ENCODE data around the gene NHSL2.

Gene NHSL2

DNA sequence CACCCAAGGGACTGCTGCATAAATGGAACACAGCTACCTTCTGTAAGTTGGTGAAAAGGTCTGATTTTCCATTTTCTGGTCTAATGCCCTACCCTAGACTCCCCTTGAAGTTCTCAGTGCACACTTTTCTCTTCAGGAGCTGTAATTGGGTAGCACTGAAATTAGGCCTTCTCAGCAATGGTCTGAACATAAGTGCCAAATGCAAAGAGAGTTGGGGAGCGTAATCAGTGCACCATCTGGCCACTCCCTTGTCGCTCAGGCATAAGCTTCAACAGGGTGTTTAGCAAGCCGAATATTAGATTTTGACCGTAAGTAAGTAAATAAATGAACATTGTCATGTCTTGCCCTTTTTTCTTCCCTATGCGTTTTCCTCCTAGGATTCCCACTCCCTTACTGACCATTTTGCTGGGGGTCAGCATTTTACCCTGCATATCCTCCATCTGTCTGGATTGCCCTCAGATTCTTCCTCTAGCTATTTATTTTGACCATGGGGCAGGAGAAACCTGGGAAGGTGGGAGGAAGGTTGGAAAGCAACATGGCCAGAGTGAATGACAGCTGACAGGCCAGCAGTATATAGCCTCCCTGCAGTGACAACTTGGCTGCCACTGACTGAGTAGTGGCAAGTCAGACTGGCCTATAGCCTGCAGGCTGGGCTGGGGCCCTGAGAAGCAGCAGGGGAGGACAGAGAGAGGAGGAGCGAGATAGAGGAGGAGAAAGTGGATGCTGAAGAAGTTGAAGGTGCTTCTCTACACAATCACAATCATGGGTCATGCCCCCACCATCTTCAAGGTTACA is 2.7 kb downstream of the NHSL2 start:
- TF ChIP-seq GATA3 (IDR thresholded peaks at IDR 0.05; ENCODE audit: low read depth, low read length) (no peak), GATA2 (IDR thresholded peaks at IDR 0.05; ENCODE audit: low read depth, low read length) (no peak)

DNA sequence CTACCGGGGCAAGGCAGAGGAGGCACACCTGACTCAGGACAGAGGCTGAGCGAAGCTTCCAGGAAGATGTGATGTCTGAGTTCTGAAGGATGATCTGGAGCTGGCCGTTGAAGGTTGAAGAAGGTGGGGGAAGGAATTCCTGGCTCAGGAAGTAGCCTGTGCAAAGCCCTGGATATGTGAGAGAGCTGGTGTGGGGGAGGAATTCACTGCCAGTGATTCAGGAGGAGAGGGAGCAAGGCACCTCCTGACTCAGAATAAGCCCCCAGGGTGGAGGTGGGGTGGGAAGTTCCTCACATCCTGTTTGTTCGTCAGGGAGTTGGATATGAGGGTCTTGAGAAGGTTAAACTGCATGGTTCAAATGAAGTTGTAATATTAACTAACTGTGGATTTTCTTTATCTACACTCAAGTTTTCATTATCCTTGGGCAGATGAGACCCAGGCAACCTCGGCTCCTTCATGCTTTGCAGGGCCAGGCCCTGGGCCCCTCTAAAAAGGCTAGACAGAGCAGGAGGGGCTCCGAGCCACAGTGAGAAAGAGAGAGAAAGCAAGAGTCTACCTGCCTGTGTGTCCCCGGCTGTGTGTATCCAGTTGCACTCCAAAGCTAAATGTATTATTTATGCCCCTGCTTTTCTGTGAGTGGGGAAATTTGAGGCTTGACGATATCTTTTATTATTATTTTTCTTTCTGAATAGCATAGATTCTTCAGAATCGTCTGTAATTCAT is 7.1 kb downstream of the NHSL2 start:
- no peak for TF ChIP-seq GATA2 (IDR thresholded peaks at IDR 0.05; ENCODE audit: low read depth, low read length)
- TF ChIP-seq GATA3 (IDR thresholded peaks at IDR 0.05; ENCODE audit: low read depth, low read length), result no peak

DNA sequence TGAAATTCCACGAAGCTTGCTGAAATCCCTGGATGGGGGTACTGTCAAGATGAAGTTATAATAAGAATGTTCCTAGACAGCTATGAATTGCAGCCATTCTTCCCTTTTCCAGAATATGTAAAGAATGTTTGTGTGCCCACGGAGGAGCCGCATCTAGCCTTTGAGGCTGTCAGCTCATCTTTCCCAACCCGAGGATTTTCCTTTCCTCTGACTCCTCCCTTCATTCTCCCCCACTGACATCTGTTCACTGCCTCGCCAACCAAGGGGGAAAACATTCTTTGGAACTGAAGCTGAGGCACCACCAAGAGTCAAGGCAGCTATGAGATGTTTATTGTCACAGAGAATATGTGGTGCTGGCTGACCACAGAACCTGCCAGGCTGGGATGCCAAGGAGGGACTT is 8.8 kb downstream of the NHSL2 start:
- no peak for TF ChIP-seq GATA3 (IDR thresholded peaks at IDR 0.05; ENCODE audit: low read depth, low read length)
- no peak for TF ChIP-seq GATA2 (IDR thresholded peaks at IDR 0.05; ENCODE audit: low read depth, low read length)

DNA sequence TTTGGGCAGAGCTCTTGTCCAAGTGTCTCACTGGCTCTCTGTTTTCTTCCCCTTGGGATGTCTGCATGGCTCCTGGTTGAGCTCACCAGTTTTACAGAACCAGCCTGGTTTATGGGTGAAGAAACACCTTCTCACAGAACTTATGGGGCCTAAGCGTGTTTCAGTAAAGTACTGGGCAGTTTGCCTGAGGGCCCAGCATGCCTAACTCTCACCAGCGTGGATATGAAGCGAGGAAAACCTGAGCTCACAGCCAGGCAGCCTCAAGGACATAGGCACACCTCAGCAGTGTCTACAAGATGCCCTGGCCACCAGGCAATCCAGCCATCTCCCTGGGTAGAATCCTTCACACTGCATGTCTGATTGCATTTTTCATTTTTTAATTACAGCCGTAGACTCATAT is 9.2 kb downstream of the NHSL2 start:
- no peak for TF ChIP-seq GATA3 (IDR thresholded peaks at IDR 0.05; ENCODE audit: low read depth, low read length)
- no peak for TF ChIP-seq GATA2 (IDR thresholded peaks at IDR 0.05; ENCODE audit: low read depth, low read length)

DNA sequence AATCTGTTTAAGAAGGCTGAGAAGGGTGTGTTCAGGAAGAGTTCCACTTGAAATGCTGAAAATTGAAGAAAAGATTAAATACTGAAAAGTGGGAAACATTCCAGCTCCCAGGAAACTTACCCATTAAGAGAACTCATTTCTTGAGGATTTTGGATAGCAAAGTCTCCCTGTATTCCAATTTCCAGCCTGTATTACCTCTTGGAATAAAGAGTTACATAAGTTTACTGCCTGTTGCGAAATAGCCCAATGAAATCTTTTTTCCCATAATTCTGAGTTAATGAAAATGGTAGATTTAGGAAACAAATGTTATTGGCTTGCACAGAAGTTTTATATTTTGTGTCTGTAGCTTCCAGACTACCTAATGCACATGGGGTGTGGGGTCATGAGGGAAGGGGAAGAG is 12.0 kb downstream of the NHSL2 start:
- TF ChIP-seq GATA2 (IDR thresholded peaks at IDR 0.05; ENCODE audit: low read depth, low read length) (no peak), GATA3 (IDR thresholded peaks at IDR 0.05; ENCODE audit: low read depth, low read length) (no peak)

DNA sequence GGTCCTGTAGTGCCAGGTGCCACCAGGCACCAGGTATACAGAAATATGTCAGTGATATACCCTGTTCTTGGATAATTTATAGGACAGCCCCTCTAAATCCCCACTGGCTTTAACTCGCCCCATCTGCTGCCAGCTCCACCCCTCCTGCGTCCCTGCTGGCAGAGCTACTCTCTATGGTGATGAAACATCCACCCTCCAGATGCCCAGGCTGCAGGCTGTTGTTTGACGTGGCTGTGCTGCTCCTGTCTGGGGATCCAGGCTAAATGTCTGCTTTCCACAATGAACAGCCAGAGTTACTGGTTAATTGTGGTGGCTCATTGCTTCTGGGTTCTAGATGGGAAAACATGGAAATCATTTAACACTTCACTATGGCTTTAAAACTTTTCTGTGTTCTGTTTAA is 12.9 kb downstream of the NHSL2 start:
- no peak for TF ChIP-seq GATA3 (IDR thresholded peaks at IDR 0.05; ENCODE audit: low read depth, low read length)
- TF ChIP-seq GATA2 (IDR thresholded peaks at IDR 0.05; ENCODE audit: low read depth, low read length), result no peak

DNA sequence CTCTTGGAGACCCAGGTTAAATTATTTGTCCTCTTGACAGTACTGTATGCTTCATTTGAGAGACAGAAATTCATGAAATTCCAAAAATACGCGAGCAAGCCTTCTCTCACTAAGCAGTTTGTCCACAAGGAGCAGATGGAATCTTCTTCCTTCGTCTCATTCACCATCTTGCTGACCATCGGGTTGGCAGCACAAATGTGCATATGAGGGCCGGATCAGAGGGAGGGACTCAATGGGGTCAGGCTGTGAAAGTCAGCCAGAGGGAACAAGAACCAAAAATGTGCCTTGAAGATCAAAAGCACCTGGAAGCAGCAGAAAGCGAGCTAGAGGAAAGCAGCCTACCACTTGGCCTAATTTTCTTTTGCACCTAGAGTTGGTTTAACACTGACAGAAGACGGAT is 16.4 kb downstream of the NHSL2 start:
- TF ChIP-seq GATA3 (IDR thresholded peaks at IDR 0.05; ENCODE audit: low read depth, low read length), result no peak
- TF ChIP-seq GATA2 (IDR thresholded peaks at IDR 0.05; ENCODE audit: low read depth, low read length), result no peak

DNA sequence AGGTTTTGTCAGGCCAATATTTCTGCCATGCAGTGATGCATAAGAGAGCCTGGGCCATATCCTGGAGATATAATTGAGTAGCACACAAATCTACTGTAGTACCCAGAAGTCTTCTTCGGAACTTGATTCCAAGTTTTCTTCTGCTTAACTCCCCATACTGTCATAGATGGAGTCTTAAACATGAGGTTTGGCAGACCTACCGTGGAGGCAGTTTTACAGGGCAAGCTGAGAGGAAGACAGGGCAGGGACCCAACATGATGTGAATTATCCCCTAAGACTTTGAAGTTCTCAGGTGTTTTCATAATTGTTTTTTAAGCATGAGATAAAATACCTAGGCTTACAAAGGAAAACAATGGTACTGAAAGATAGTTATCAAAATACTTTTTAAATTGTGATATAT is 18.2 kb downstream of the NHSL2 start:
- TF ChIP-seq GATA2 (IDR thresholded peaks at IDR 0.05; ENCODE audit: low read depth, low read length) (no peak), GATA3 (IDR thresholded peaks at IDR 0.05; ENCODE audit: low read depth, low read length) (no peak)

DNA sequence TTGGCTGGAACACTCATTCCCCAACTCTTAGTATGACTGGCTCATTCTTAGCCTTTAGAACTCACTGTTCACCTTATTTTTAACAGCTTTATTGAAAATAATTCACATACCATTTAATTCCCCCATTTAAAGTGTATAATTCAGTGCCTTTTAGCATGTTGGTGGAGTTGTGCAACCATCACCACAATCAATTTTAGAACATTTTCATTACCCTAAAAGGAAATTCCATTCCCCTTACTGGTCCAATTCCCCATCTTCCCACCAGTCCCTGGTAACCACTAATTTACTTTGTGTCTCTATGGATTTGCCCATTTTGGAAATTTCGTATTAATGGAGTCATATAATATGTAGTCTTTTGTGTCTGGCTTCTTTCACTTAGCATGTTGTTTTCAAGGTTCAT is 19.7 kb downstream of the NHSL2 start:
- TF ChIP-seq GATA2 (IDR thresholded peaks at IDR 0.05; ENCODE audit: low read depth, low read length) (no peak), GATA3 (IDR thresholded peaks at IDR 0.05; ENCODE audit: low read depth, low read length) (no peak)

DNA sequence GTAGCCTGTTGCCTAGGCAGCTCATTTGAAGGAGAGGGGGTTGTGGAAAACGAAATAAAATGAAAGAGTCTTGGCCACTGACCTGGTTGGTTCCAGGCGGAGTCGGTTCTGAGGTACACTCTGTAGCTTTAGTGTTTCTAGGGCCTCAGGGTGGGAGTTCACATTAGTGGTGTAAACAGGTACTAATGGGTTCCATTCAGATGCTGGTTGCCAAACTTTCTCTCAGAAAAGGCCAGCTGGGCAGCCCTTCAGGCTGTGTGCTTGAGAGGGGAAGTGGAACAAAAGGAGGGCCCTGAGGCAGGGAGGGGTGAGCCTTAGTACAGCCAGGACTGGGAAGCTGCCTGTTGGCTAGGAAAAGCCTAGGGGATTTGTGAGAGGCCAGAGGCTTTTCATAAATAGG is 24.8 kb downstream of the NHSL2 start:
- TF ChIP-seq GATA3 (IDR thresholded peaks at IDR 0.05; ENCODE audit: low read depth, low read length), result no peak

DNA sequence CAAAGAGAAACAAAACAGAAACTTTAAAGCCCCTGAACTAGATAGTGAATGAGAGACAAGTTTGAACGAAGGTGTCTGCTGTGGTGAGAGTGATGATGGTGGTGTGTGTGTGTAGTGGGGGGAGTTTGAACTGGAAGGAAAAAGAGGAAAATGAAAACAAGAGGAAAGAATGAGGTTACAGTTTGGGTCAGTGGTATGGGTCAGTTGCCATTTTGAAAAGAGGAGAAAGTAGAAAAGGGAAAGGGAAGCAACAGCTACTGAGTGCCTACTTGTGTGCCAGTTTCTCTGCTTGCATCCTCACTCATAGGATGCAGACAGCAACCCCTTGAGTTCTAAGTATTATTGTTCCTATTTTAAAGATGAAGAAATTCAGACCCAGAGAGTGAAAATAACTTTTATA is 26.0 kb downstream of the NHSL2 start:
- TF ChIP-seq GATA2 (IDR thresholded peaks at IDR 0.05; ENCODE audit: low read depth, low read length) (no peak), GATA3 (IDR thresholded peaks at IDR 0.05; ENCODE audit: low read depth, low read length) (no peak)

DNA sequence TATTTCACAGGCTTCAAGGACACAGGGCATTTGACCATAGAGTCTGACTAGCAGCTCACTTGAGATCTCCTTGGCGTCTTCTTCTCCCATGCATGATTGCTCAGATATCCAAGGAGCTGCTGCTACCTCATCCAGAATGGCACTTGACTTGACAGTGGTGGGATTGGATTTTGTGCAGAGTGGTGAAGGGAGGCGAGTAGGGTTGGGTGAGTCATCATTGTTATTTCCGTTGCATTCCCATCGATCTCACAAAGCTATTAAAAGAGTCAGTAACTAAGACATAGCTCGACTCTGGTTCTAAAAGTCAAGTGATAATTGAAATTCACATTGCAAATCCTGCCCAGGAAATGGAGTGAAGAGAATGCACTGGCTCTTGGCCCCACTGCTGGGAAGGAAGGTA is 27.7 kb downstream of the NHSL2 start:
- TF ChIP-seq GATA3 (IDR thresholded peaks at IDR 0.05; ENCODE audit: low read depth, low read length) (no peak), GATA2 (IDR thresholded peaks at IDR 0.05; ENCODE audit: low read depth, low read length) (no peak)

DNA sequence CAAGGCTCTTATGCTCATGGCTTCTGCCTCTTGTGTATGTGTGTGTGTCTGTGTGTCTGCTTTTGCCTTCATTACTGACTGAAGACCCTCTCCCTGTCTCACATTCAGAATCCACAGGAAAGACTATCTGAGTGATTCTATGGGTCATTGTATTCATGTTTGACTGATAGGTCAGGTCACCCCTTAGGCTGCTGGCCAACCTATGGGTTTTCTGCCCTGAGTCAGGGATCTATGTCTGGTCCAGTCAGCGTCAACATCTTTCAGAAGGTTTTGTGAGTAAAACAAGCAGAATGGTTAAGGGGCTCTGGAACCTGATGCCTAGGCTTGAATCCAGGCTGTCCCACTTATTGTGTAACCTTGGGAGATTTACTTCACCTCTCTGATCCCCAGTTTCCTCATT is 30.5 kb downstream of the NHSL2 start:
- no peak for TF ChIP-seq GATA3 (IDR thresholded peaks at IDR 0.05; ENCODE audit: low read depth, low read length)
- no peak for TF ChIP-seq GATA2 (IDR thresholded peaks at IDR 0.05; ENCODE audit: low read depth, low read length)

DNA sequence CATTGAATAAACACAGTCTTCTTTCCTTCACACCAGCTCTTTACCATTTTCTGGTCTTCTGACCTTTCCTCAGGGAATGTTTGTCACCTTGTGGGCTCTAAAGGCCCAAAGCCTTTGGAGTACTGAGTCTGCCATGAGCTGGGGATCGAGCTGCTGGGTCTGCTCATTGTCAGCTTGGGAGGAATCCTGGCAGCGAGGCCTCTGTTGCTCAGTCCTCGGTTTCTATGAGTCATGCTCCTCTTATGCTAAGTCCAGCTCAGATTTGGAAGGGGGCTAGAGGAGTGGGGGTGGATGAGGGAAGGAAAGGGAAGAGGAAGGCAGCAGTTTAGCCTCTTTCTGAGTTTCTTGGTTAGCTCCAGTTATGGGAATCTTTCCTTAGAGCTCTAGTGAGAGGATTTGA is 31.1 kb downstream of the NHSL2 start:
- TF ChIP-seq GATA2 (IDR thresholded peaks at IDR 0.05; ENCODE audit: low read depth, low read length) (no peak), GATA3 (IDR thresholded peaks at IDR 0.05; ENCODE audit: low read depth, low read length) (no peak)

DNA sequence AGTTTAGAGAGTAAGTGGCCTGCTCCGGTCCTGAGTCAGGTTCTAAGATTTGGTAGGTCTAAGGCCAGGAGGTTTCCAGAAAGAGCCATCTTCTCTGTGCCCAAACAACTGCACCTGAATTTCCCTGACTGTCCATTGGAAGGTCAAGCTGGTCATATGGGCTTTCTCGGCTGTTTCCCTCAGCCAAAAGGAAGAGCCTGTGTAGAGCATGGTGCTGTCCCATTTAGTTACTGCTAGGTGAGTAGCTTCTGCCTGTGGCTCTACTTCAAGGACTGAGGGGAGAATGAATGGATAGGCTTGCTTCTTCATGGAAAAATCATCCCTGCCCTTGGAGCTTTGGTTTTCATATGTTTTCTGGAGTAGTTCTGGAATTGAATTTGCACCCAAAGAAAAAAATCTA is 33.7 kb downstream of the NHSL2 start:
- TF ChIP-seq GATA2 (IDR thresholded peaks at IDR 0.05; ENCODE audit: low read depth, low read length), result no peak
- TF ChIP-seq GATA3 (IDR thresholded peaks at IDR 0.05; ENCODE audit: low read depth, low read length), result no peak
